Epithelial cell of proximal tubule (primary cell): ENCODE measurements around the gene PSMD4. TPM values are rescaled to one million over a fixed set of nuclear protein-coding genes. Genes with fewer than 3 reads are reported as not detected.

ENCODE experiments used
- DNase-seq: peaks from one replicate; pipeline ENCODE4 v3.0.0-alpha.2; 2011; ENCODE audit warnings: low read depth
- H3K4me3 ChIP-seq: 2 replicates; pipeline ENCODE4 v1.5.1; 2011; ENCODE audit warnings: low read depth, mild to moderate bottlenecking, low read length
- CTCF ChIP-seq: conservative IDR thresholded peaks from 2 replicates; pipeline ENCODE4 v1.5.1; 2012; ENCODE audit warnings: low read depth, mild to moderate bottlenecking, low read length
- total RNA-seq: library from RNA; depleted of rRNA; stranded (reverse); fragments of >200 nt; gene quantifications from 2 replicates; pipeline ENCODE4 v1.2.3, GENCODE V29; 2015

PSMD4 gene
- total RNA-seq, 1 donor from 2014 or later = 225 TPM

DNA sequence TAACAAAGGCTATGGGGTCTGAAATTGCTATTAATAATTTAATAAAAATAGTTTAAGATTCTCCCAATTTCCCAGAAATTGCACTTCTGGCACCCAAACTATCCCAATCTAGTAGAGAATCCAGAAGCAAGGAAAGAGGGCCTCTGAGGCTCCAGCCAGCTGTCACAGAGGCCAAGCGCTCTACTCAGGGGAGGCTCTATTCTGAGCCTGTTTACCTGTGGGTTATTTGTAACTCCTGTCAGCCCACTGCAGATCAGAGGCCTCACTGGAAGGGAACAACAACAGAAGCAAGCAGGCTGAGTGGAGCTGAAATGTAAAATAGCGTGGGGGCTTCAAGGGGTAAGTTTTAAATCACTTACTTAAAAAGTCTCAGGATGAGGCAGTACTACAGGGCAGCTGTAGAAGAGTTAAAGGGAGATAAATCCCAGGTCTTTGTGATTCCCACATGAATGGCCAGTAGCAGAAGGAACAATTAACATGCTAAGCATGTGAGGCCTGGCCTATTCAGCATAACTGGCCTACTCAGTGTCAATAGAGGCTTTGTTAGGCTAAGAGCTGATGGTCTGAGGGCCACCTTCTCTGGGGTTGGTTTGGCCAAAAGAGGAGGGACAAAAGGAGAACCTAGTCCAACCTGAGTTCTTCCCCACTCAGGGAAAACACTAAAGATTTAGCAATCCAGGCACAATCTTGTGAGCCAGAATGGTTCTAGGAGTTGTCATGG lies 40.4 kb downstream of the PSMD4 start:
- TF ChIP-seq CTCF = no peak
- no peak for DNase-seq
- H3K4me3 ChIP-seq = no peak overlapping the region

GRCh38 chr1:151309811-151310323 lies 55.3 kb downstream of the PSMD4 start:
- TF ChIP-seq CTCF = no peak
- DNase-seq = no peak
- H3K4me3 ChIP-seq = no peak overlapping the region

DNA sequence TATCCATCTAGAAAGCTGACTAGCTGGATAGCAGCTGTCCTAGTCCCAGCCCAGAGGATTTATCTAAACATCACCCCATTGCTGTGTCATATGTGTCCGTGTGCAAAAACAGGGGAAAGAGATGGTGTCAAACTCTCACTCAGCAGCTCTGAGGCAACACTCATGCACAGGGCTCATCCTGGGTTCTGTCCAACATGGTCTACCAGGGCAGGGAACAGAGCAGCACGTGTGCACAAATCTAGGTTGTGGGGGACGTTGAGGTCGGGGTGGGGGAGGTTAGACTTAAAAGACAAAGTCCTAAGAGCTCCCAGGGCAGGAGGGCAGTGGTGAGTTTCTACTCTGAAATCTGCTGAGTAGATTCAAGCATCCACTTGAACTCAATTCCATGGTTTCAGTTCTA lies 56.5 kb downstream of the PSMD4 start:
- no peak for DNase-seq
- H3K4me3 ChIP-seq = no peak overlapping the region
- no peak for TF ChIP-seq CTCF

GRCh38 chr1:151311589-151312331 lies 57.2 kb downstream of the PSMD4 start:
- TF ChIP-seq CTCF = no peak
- peak; percentile 98 for DNase-seq
- H3K4me3 ChIP-seq = no peak overlapping the region

DNA sequence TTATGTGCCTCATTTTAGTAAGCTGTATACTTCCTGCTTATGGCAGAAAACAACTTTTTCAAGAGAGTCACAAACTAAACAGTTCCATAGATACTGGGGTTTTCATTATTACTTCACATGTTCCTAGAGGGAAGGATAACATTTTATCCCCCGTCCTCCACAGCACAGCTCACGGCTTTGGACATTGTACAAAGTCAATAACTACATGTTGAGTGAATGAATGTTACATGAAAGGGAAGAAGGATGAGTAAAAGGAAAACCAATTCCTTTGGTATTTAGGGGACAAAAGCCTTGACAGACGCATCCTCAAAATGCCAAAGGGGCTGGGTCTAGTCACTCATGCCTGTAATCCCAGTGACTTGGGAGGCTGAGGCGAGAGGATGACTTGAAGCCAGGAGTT lies 57.9 kb downstream of the PSMD4 start:
- DNase-seq = no peak
- H3K4me3 ChIP-seq = no peak overlapping the region
- TF ChIP-seq CTCF = no peak

DNA sequence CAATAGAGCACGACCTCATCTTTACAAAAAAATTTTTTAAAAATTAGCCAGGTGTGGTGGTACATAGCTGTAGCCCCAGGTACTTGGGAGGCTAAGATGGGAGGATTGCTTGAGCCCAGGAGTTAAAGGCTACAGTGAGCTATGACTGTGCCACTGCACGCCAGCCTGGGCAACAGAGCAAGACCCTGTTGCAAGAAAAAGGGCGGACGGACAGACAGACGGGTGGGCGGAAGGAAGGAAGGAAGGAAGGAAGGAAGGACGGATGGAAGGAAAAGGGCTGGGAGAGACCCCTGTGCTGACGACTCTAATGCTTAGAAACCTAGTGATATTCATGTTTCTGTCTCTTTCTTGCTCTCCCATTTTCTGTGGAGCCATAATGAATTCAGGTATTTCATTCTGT lies 58.3 kb downstream of the PSMD4 start:
- no peak for TF ChIP-seq CTCF
- H3K4me3 ChIP-seq = no peak overlapping the region
- DNase-seq = no peak

DNA sequence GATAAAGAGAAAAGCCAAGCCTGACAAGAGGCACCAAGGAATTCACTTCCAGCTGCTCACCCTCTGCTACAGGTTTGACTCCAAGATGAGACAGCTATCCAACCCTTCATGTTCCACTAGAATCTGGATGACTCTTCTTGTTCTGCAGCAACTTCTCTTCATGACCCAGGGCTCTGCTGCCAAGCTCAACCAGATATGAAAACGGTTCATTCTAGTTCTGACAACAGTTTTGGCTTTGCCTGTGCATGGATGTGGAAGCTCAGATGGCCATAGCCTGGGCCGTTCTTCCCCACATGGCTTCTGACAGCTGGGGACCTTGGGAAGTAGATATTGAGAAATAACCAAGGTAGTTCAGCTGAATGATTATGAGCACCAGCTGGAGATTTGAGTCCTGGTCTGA lies 59.0 kb downstream of the PSMD4 start:
- H3K4me3 ChIP-seq = no peak overlapping the region
- TF ChIP-seq CTCF = no peak
- DNase-seq = no peak
